HG02884 (cell line): ENCODE results near the gene RLBP1.

Experiments
- ATAC-seq: cut with Tn5 transposase; IDR thresholded peaks from one replicate; pipeline ENCODE4 v1.9.1; 2021; ENCODE audit warnings: mild to moderate bottlenecking, moderate library complexity; ENCODE audit not compliant: unreplicated experiment

RLBP1 gene

GRCh38 chr15:89206908-89207331 is 14.5 kb downstream of the RLBP1 start:
- peak; percentile 71 for ATAC-seq

DNA sequence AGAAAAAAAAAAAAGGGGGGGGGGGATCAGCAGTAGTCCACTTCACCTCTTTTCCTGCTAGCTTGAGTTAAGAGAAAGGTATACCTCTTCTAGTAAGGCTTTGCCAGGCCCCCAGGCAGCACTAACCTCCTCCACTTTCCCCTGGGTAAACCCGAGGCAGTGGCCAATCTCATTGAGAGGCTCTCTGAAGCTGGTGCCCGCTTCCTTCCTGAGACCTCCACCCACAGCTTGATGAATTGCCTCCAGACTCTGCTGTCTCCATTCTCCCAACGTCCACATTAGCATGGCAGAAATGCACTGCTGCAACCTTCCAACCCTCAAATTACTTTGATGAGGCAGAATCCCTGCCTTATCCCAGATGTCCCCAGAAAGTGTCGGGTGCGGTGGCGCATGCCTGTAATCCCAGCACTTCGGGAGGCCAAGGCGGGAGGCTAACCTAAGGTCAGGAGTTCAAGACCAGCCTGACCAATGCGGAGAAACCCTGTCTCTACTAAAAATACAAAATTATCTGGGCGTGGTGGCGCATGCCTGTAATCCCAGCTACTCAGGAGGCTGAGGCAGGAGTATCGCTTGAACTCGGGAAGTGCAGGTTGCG is 15.3 kb downstream of the RLBP1 start:
- no peak for ATAC-seq

GRCh38 chr15:89203705-89204273 is 17.6 kb downstream of the RLBP1 start:
- no peak for ATAC-seq

DNA sequence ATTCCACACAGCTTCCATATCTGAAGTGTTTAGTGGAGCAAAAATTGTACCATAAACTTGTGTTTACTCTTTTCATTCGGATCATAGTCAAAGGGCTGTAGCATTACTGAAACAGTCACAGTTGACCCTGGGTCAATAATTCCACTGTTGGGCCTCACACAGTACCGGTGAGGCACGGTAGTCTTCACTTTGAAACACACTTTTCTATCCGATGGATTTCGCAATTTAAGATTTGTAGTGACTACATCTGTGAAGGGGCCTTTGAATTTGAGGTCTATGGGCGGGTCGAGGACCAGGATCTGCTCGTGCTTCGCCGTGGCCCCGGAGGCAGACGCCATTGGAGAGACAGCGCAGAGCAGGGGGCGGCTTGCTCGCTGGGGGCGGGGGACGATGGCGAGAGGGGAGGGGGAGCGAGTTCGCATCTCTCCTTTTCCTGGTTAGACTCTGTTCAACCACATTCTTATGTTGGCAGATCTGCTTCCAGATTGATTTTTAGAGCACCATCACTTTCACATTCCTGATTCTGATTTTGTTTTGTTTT is 19.8 kb downstream of the RLBP1 start:
- no peak for ATAC-seq

DNA sequence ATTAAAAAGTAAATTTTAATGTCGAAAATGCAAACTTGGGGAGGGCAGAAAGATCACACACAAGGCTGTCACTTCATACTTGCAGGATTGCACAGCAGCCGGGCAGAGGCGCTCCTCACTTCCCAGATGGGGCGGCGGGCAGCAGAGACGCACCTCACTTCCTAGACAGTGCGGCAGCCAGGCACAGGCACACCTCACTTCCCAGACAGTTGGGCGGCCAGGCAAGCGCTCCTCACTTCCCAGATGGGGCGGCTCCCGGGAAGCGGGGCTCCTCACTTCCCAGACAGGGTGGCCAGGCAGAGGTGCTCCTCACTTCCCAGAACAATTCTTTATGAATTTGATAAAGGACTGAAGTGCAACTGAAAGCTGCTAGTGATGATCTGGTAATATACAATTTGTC is 21.2 kb downstream of the RLBP1 start:
- no peak for ATAC-seq

DNA sequence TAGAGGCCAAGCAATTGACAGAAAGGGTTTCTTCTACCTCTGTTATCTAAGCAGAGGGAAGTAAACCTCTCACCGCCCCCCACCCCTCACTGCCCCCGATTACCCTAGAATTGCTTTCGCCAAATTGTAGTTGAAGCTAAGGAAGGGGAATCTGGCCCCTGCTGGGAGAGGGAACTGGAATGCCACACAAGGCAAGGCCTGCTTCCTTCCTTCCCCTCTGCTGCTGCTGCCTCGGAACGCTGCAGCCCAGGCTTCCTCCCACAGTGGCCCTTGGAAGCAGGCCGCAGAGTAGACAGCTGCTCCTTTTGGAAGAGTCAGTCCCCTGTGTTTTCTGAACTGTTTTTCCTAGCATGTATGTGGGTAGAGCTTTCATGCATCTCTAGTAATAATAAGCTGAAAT is 21.6 kb downstream of the RLBP1 start:
- no peak for ATAC-seq

DNA sequence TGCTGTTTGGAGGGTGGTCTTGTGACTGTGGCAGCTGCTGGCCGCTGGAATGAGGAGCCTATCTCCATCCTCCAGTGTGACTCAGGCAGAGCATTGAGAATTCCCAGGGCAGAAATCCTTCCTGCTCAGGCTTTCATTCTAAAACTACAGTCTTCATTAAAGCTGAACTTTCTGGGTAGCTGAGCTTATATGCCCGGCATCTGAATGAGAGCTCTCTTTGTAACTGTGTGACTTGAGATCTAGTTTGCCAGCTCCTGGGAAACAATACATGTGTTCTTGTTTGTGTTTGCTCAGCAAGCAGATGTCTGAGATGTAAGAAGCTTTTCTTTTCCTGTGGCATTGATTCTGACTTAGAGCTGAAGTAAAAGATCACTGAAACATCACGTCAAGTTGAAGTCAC is 22.4 kb downstream of the RLBP1 start:
- ATAC-seq = no peak

GRCh38 chr15:89198196-89198595 is 23.2 kb downstream of the RLBP1 start:
- no peak for ATAC-seq

DNA sequence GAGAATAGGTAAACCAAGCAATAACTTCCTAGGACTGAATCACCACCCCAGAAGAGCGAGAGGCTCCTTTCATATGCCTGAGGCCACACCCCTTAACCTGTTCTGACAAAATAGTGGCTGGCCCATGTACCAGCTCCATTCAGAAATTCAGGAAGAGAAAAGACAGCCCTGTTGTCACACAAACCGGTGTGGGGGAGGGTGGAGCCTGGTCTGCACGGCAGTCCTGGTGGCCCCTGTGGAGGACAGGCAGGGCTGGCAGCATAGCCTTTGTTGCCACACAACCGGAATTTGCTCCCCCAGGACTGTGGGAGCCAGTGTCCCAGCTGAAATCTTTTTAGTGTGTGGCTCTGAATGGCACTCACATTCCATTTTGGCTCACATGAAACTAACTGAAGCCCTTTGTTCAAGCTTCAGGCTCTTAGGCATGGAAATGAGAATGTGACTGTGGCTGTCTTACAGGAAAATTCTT is 23.8 kb downstream of the RLBP1 start:
- ATAC-seq = no peak

- ATAC-seq = no peak
Measured at GRCh38 chr15:89196994-89197393, 24.4 kb downstream of the RLBP1 start.

DNA sequence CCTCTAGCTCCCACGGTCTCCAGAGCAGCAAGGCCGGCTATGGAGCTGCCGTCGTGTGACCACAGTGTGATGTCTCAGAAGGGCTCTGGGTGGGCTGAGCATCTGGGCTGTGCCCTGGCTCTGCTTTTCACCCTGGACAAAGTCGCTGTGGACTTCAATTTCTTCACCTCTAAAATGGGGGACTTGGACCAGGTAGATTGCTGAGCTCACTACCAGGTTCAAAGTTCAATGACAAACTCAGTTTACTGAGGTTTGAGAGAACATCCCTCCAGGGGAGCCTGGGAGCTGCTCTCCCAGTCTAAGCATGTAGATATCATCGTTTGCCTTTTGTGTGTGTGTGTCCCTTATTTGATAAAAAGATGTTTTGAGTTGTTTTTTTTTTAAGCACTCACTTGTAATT is 25.1 kb downstream of the RLBP1 start:
- no peak for ATAC-seq

DNA sequence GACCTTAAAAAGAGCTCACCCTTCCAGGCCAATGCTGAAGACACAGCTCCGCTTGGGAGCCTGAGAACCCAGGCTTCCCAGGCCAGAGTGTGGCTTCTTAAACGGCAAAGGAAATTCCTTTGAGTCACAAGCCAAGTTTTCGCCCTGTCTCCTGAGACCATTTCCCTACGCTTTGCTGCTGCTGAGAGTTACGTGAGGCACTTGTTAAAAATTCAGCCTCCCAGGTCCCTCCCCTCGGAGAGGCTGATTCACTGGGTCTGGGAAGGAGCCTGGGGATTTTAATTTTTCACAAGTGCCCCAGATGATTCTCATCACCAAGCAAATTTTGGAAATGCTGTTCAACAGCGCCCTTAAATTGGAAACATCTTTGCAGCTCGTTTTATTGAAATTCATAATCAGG is 25.5 kb downstream of the RLBP1 start:
- no peak for ATAC-seq

DNA sequence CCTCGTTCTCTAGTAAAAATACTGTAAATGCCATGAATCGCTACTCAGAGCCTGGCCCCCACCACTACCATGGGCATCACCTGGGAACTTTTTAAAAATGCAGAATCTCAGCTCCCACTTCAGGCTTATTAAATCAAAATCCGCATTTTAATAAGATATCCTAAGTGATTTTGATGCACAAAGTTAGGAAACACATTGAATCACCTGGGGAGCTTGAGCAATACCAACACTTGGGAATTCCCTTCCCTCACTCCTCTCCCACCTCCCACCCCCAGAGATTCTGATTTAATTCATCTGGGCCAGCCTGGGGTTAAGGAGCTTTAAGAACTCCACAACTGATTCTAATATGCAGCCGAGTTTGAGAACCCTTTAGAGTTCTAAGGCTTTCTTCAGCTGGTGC is 26.8 kb downstream of the RLBP1 start:
- no peak for ATAC-seq

DNA sequence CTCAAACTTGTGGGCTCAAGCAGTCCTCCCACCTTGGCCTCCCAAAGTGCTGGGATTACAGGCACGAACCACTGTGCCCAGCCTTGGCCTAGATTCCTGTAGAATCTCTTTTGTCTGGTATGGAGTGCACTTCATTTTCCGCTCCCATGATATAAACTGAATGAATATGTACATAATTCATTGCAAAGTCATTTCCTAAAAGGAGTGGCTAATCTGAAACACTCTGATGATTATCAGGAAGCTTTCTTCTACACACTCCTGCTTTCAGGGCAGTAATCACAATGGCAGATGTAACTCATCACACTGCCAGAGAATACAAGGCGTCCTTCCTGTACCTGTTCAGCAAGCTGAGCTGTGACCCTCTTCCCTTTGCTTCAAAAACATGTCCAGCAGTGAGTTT is 28.6 kb downstream of the RLBP1 start:
- no peak for ATAC-seq

DNA sequence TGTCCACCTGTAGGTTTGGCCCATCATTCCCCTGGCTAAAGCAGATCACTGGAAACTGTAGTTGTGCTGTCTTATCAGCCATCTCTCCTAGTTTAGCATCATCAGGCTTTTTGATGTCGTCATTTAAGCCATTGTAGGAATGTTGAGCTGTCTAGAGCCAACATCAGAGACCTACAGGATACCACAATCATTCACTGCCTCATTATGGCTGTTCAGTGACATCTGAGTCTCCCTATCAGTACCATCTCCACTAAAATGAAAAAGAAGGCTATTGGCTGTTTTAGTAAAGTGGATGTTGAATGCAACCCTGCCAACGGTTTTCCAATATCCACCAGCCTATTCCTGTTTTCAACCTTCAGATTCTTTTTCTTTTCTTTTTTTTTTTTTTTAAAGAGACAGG is 29.2 kb downstream of the RLBP1 start:
- ATAC-seq = no peak

DNA sequence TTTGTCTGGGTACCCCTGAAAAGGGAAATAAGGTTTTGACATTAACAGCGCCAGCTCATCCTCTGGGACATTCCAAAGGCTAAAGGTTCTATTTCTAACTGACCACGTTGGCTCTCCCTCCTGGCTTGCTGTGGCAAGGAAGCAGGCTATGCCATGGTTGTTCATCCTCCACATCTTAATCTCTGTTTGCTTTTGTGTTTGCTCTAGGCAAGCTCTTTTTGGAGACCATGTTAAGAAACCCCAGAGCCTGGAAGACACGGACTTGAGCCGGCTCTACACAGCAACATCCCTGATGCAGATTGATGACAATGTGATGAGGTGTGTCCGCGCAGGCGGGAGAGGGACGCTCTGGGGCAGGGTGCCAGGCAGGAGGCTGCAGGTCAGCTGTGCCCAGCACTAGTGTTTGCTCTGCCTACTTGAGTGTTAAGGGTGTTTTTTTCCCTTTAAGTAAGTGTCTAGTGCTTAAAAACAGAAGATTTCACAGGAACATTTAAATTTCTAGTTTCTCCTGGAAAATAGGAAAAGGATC is 33.3 kb downstream of the RLBP1 start:
- ATAC-seq = no peak

DNA sequence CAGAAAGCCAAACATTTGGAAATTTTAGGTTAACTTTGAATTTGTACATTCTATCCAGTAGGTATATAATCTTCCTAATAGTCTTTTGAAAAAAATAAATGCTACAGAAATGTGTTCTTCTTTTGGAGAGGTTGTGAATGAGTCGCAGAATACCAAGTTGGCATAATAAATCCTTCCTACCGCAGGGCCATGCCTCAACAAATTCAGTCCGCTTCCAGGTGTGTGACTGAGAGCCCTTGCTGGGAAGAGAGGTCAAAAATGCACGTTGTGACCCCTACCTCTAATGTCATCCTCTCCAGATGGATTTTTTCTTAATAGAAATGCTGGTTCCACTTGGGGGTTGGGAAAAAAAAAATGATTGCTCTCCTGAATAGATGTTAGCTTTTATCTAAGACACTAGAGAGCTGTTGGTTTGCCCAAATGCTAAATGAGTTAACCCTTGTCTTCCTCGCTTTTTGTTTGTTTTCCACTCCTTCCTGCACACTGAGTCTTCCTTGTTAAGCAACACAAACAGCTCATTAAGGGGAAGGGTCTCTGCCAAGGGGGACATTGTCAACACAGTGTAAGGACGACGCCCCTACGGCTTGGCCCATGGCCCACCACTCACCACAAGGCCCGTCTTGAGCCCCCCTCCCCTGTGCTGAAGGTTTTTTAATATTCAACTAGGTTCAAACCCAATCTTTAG is 33.9 kb downstream of the RLBP1 start:
- no peak for ATAC-seq

DNA sequence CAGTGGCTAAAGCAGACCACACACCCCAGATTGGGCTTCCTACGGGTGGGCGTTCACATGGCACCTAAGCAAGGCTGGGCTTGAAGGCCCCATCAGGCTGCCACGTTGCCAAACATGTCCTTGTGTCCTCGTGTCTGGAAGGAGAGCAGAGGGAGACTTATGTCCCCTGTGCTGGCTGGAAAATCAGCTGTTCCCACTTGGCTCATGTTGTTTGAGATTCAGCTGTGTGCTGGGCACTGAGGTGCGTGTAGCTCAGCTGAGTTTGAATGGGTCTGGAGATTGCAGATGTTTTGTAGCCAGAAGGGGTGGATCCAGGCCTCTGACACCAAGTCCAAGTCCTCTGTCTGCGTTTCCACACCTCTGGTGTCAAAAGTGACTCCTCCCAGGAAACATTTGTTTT is 34.6 kb downstream of the RLBP1 start:
- no peak for ATAC-seq

DNA sequence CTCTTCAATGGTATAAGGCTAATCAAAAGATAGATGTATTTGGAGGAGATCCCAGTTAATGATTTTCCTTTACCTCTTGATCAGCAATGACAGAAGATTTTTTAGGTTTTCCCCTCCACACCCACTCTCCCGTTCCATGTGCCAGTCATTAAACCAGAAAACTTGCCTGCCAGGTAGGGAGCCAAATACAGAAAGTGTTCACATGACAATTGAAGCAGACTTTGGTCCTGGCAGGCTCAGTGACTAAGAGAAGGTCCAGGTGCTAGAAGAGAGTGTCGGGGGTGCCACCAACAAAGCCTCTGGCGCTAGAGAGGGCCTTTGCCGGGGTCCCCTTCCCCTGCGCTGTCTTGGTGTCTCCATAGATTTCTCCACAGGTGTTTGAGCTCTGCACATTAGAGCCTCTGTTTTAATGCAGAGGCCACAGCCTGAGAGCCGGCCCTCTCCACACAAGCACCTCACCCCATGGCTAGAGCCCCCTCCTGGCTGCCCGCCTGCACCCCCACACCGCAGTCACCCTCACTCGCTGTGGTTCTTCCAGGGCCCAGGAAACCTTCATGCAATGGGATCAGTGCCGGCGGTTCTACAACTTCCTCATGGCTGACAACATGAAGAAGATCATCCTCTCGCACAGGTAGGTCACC is 36.4 kb downstream of the RLBP1 start:
- no peak for ATAC-seq

DNA sequence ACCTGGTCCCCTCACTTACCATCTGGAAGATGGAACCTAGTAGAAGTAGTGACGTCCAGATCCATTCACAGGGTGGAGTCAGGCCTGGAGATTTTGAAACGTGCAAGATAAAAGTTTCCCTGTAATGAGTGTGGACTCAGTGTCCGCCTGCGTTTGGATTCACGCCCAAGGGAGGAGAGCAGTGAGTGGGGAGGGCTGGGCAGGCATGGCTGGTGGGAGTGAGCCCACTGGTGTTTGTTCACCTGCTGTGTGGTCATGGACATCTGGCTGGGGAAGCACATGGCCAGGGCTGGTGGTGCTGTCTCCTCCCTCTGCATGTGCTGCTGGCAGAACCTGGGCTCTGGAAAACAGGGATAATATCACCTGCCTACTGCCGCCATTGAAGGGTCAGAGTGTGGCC is 37.0 kb downstream of the RLBP1 start:
- no peak for ATAC-seq
